Bone marrow (tissue), 2 donors: ENCODE results near the gene PKP3.
"Not testable (repeated sequence)": the region's sequence is repeated elsewhere in the genome, so short reads cannot be mapped to it uniquely, and the experiment has no call there.

ENCODE experiments used
- DNase-seq, 2 donors: peaks; one replicate each; lab custom pipeline; 2025; lab: John Stamatoyannopoulos, UW

The PKP3 gene

GRCh38 chr11:429931-430456 is 36.0 kb downstream of the PKP3 start:
- no peak for DNase-seq

GRCh38 chr11:431921-432320 is 37.9 kb downstream of the PKP3 start:
- DNase-seq: no peak

GRCh38 chr11:432501-433100 is 38.6 kb downstream of the PKP3 start:
- no peak for DNase-seq

GRCh38 chr11:433111-433510 is 39.1 kb downstream of the PKP3 start:
- DNase-seq: no peak

- DNase-seq: no peak
Observed at GRCh38 chr11:433641-434040, 39.6 kb downstream of the PKP3 start.

GRCh38 chr11:434496-434895 is 40.5 kb downstream of the PKP3 start:
- DNase-seq: no peak

GRCh38 chr11:434999-435740 is 41.2 kb downstream of the PKP3 start:
- not testable (repeated sequence) for DNase-seq

GRCh38 chr11:437228-437870 is 43.3 kb downstream of the PKP3 start:
- DNase-seq: no peak

- no peak for DNase-seq
Observed at GRCh38 chr11:438101-438844, 44.3 kb downstream of the PKP3 start.

- no peak for DNase-seq
Observed at GRCh38 chr11:439315-440064, 45.5 kb downstream of the PKP3 start.

GRCh38 chr11:440065-441042 is 46.3 kb downstream of the PKP3 start:
- DNase-seq: no peak

- no peak for DNase-seq
Observed at GRCh38 chr11:441043-441417, 47.0 kb downstream of the PKP3 start.

- no peak for DNase-seq
Observed at GRCh38 chr11:441418-442274, 47.6 kb downstream of the PKP3 start, which contains the start of gene ANO9. TSS of gene ANO9 (minus strand) at chr11:442011. CDS start at chr11:441926, 85 bp downstream.

GRCh38 chr11:442611-443081 is 48.6 kb downstream of the PKP3 start:
- no peak for DNase-seq

- no peak for DNase-seq
Observed at GRCh38 chr11:443542-444199, 49.7 kb downstream of the PKP3 start.

- no peak for DNase-seq
Observed at GRCh38 chr11:444396-445144, 50.6 kb downstream of the PKP3 start.

GRCh38 chr11:445765-446588 is 52.0 kb downstream of the PKP3 start:
- no peak for DNase-seq
